SH-SY5Y (cell line): ENCODE data around the gene UNC93B1.

Experiments
- GATA2 ChIP-seq: IDR thresholded peaks from 2 replicates; pipeline ENCODE4 v1.6.1; 2011; ENCODE audit warnings: mild to moderate bottlenecking, low read depth, low read length
- GATA3 ChIP-seq: IDR thresholded peaks from 2 replicates; pipeline ENCODE4 v1.6.1; 2011; ENCODE audit warnings: low read depth, mild to moderate bottlenecking, low read length, moderate library complexity

DNA sequence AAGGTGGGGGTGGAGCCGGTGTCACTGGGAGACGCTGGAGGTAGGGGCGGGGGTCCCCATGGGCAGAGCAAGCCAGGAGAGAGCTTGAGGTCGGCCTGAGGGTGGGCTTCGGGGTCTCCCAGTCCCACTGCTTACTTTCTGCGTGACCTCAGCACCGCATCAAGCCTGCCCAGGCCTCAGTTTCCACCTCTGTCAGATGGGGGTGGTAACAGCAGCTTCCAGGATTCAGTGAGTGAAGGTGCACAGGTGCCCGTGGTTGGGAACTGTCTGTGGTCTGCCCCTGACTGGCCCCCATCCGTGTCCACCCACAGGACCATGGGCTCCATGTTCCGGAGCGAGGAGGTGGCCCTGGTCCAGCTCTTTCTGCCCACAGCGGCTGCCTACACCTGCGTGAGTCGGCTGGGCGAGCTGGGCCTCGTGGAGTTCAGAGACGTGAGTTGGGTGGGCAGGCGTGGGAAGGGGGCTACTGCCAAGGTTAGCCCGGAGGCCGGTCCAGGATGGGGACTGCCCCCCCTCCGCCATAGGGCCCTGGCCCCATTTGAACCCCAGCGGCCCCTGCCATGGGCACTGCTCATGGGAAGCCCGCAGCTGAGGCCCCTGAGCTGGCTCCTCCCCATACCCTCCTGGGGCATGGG, 37.2 kb upstream of the UNC93B1 start:
- TF ChIP-seq GATA3 = no peak
- TF ChIP-seq GATA2 = no peak
